Karpas-422 (cell line): ENCODE data around the gene PRELID3B. TPM values are rescaled to one million over a fixed set of nuclear protein-coding genes. Genes with fewer than 3 reads are reported as not detected.

Source experiments
- DNase-seq: peaks from one replicate; pipeline ENCODE4 v3.0.0-alpha.2; 2015
- H2AFZ ChIP-seq: fragments of 200-600 bp; sonication (generic); 2 replicates; pipeline ENCODE4 v1.6.1; 2014; ENCODE audit warnings: antibody characterized with exemption, low read length, mixed read lengths
- H3K27ac ChIP-seq: fragments of 200-600 bp; sonication (generic); 2 replicates; pipeline ENCODE4 v1.5.1; 2014; ENCODE audit warnings: mild to moderate bottlenecking, low read length, moderate library complexity
- H3K27me3 ChIP-seq: fragments of 200-600 bp; sonication (generic); 2 replicates; pipeline ENCODE4 v1.6.1; 2014; ENCODE audit warnings: low read length, mixed read lengths
- H3K36me3 ChIP-seq: fragments of 200-600 bp; sonication (generic); 2 replicates; pipeline ENCODE4 v1.6.1; 2014; ENCODE audit warnings: low read length, mixed read lengths; ENCODE audit not compliant: insufficient read depth
- H3K4me1 ChIP-seq: fragments of 200-600 bp; sonication (generic); 2 replicates; pipeline ENCODE4 v1.6.1; 2014; ENCODE audit warnings: mild to moderate bottlenecking, low read length, mixed read lengths
- H3K4me2 ChIP-seq: fragments of 200-600 bp; sonication (generic); 2 replicates; pipeline ENCODE4 v1.6.1; 2014; ENCODE audit warnings: low read length, low read depth, mild to moderate bottlenecking; ENCODE audit not compliant: poor library complexity, severe bottlenecking
- H3K4me3 ChIP-seq: fragments of 200-600 bp; sonication (generic); 2 replicates; pipeline ENCODE4 v1.5.1; 2014; ENCODE audit warnings: mild to moderate bottlenecking, antibody characterized with exemption, low read length, mixed read lengths
- H3K79me2 ChIP-seq: fragments of 200-600 bp; sonication (generic); 2 replicates; pipeline ENCODE4 v1.6.1; 2014; ENCODE audit warnings: mild to moderate bottlenecking, low read length, mixed read lengths
- H3K9ac ChIP-seq: fragments of 200-600 bp; sonication (generic); 2 replicates; pipeline ENCODE4 v1.6.0; 2014; ENCODE audit warnings: low read length
- H3K9me2 ChIP-seq: fragments of 200-600 bp; sonication (generic), shearing (Covaris generic); replicated peaks from 2 replicates; pipeline ENCODE4 v1.6.0; 2014; ENCODE audit warnings: mild to moderate bottlenecking, low read length, moderate library complexity; ENCODE audit not compliant: insufficient read depth
- H3K9me3 ChIP-seq: fragments of 300-700, 200-600 bp; sonication (generic); 2 replicates; pipeline ENCODE4 v1.6.1; 2014; ENCODE audit warnings: low read length, mixed read lengths
- H4K20me1 ChIP-seq: fragments of 200-600 bp; sonication (generic); 2 replicates; pipeline ENCODE4 v1.6.1; 2014; ENCODE audit warnings: mild to moderate bottlenecking, antibody characterized with exemption, low read length, low read depth; ENCODE audit not compliant: insufficient read depth
- total RNA-seq: library from RNA; depleted of rRNA; stranded (reverse); fragments of >200 nt; shearing (Covaris generic); gene quantifications from 2 replicates; pipeline ENCODE4 v1.2.3, GENCODE V29; 2014; ENCODE audit warnings: low replicate concordance

The PRELID3B gene
- total RNA-seq, 1 experiment from 2014 or later: 271 TPM

- H3K27ac ChIP-seq: peak within 1 kb of the TSS; percentile 89
- H3K9me2 ChIP-seq: no peaks in the 10 kb centered on the region
- peaks cover 47% of the 10 kb centered on the region for H3K4me1 ChIP-seq
These were observed 35.5 kb downstream of the PRELID3B start, which contains the start of gene CTSZ for GRCh38 chr20:59006864-59007664. Gene CTSZ, minus strand, starts transcription at chr20:59007254. Its CDS starts 126 bp downstream, at chr20:59007128.

GRCh38 chr20:59006167-59006863 lies 36.3 kb downstream of the PRELID3B start:
- peaks cover 36% of the 10 kb centered on the region for H3K79me2 ChIP-seq
- peak overlapping the region; percentile 99 for H3K9ac ChIP-seq
- peaks cover 28% of the 10 kb centered on the region for H4K20me1 ChIP-seq
- H3K9me3 ChIP-seq: no peaks in the 10 kb centered on the region
- peak; percentile 67 for DNase-seq
- H3K4me2 ChIP-seq: peak overlapping the region; percentile 99
- peaks cover 23% of the 10 kb centered on the region for H3K36me3 ChIP-seq
- H3K9me2 ChIP-seq: no peaks in the 10 kb centered on the region
- H3K4me1 ChIP-seq: peaks cover 44% of the 10 kb centered on the region
- no peaks in the 10 kb centered on the region for H3K27me3 ChIP-seq
- peak overlapping the region; percentile 89 for H3K27ac ChIP-seq
- H3K4me3 ChIP-seq: peak overlapping the region; percentile 97
- H2AFZ ChIP-seq: no peak overlapping the region

More at GRCh38 chr20:59006864-59007664, 35.5 kb downstream of the PRELID3B start, which contains the start of gene CTSZ:
- Histone ChIP-seq H3K4me2 (peak within 1 kb of the TSS; percentile 99), H2AFZ (0 out of 2 replicates have a peak within 1 kb of the TSS, but pooled peaks have one; percentile 18), H3K9me3 (no peaks in the 10 kb centered on the region), H4K20me1 (peaks cover 23% of the 10 kb centered on the region), H3K9ac (peak within 1 kb of the TSS; percentile 99), H3K79me2 (peaks cover 36% of the 10 kb centered on the region), H3K36me3 (peaks cover 17% of the 10 kb centered on the region), H3K27me3 (no peaks in the 10 kb centered on the region), H3K4me3 (peak within 1 kb of the TSS; percentile 97)
- peak; percentile 82 for DNase-seq

GRCh38 chr20:59005523-59006166 lies 36.9 kb downstream of the PRELID3B start:
- H2AFZ ChIP-seq: no peak overlapping the region
- DNase-seq: peak; percentile 66
- H3K4me2 ChIP-seq: peak overlapping the region; percentile 99
- peaks cover 42% of the 10 kb centered on the region for H3K4me1 ChIP-seq
- no peaks in the 10 kb centered on the region for H3K9me2 ChIP-seq
- H3K27ac ChIP-seq: peak overlapping the region; percentile 89
- peak overlapping the region; percentile 99 for H3K9ac ChIP-seq
- H3K79me2 ChIP-seq: peaks cover 36% of the 10 kb centered on the region
- H3K9me3 ChIP-seq: no peaks in the 10 kb centered on the region
- peak overlapping the region; percentile 97 for H3K4me3 ChIP-seq
- H3K36me3 ChIP-seq: peaks cover 23% of the 10 kb centered on the region
- no peaks in the 10 kb centered on the region for H3K27me3 ChIP-seq
- H4K20me1 ChIP-seq: peaks cover 28% of the 10 kb centered on the region

- peaks cover 28% of the 10 kb centered on the region for H4K20me1 ChIP-seq
- H3K36me3 ChIP-seq: peaks cover 23% of the 10 kb centered on the region
- no peaks in the 10 kb centered on the region for H3K27me3 ChIP-seq
- H3K4me3 ChIP-seq: peak overlapping the region; percentile 97
- no peak overlapping the region for H2AFZ ChIP-seq
- peak overlapping the region; percentile 89 for H3K27ac ChIP-seq
- H3K9me3 ChIP-seq: no peaks in the 10 kb centered on the region
- H3K4me1 ChIP-seq: peaks cover 42% of the 10 kb centered on the region
- no peaks in the 10 kb centered on the region for H3K9me2 ChIP-seq
- H3K9ac ChIP-seq: peak overlapping the region; percentile 99
- peak overlapping the region; percentile 99 for H3K4me2 ChIP-seq
- peaks cover 36% of the 10 kb centered on the region for H3K79me2 ChIP-seq
- peak; percentile 93 for DNase-seq
These were observed 37.6 kb downstream of the PRELID3B start for GRCh38 chr20:59004763-59005522.

GRCh38 chr20:59004493-59004762 lies 38.2 kb downstream of the PRELID3B start:
- H3K27me3 ChIP-seq: no peaks in the 10 kb centered on the region
- peak overlapping the region; percentile 89 for H3K27ac ChIP-seq
- H3K79me2 ChIP-seq: peaks cover 36% of the 10 kb centered on the region
- no peak overlapping the region for H2AFZ ChIP-seq
- no peak for DNase-seq
- peak overlapping the region; percentile 97 for H3K4me3 ChIP-seq
- peak overlapping the region; percentile 99 for H3K9ac ChIP-seq
- peak overlapping the region; percentile 99 for H3K4me2 ChIP-seq
- H3K9me3 ChIP-seq: no peaks in the 10 kb centered on the region
- H4K20me1 ChIP-seq: peaks cover 28% of the 10 kb centered on the region
- no peaks in the 10 kb centered on the region for H3K9me2 ChIP-seq
- peaks cover 24% of the 10 kb centered on the region for H3K36me3 ChIP-seq
- H3K4me1 ChIP-seq: peaks cover 42% of the 10 kb centered on the region

- Histone ChIP-seq H3K9ac (peak overlapping the region; percentile 99), H3K4me2 (peak overlapping the region; percentile 99), H3K36me3 (peaks cover 27% of the 10 kb centered on the region), H3K4me1 (peaks cover 40% of the 10 kb centered on the region), H3K27me3 (no peaks in the 10 kb centered on the region), H3K27ac (peak overlapping the region; percentile 89), H3K79me2 (peaks cover 36% of the 10 kb centered on the region), H3K9me2 (no peaks in the 10 kb centered on the region), H4K20me1 (peaks cover 28% of the 10 kb centered on the region), H3K9me3 (no peaks in the 10 kb centered on the region), H3K4me3 (peak overlapping the region; percentile 97), H2AFZ (no peak overlapping the region)
- no peak for DNase-seq
These were observed 38.6 kb downstream of the PRELID3B start for GRCh38 chr20:59003836-59004492.

GRCh38 chr20:59002874-59003399 lies 39.6 kb downstream of the PRELID3B start:
- Histone ChIP-seq H4K20me1 (peaks cover 28% of the 10 kb centered on the region), H3K36me3 (peaks cover 31% of the 10 kb centered on the region), H3K9ac (no peak overlapping the region), H3K79me2 (peaks cover 36% of the 10 kb centered on the region), H3K27me3 (no peaks in the 10 kb centered on the region), H3K4me3 (no peak overlapping the region), H3K9me3 (no peaks in the 10 kb centered on the region), H3K9me2 (no peaks in the 10 kb centered on the region), H3K4me2 (no peak overlapping the region), H3K4me1 (peaks cover 30% of the 10 kb centered on the region), H3K27ac (peak overlapping the region; percentile 89), H2AFZ (no peak overlapping the region)
- DNase-seq: no peak
